COLO829 (cell line): ENCODE measurements around the gene STOM.
"Not testable (repeated sequence)": the region's sequence is repeated elsewhere in the genome, so short reads cannot be mapped to it uniquely, and the experiment has no call there.

Experiments used
- DNase-seq: peaks from one replicate; pipeline ENCODE4 v3.0.0; 2012; ENCODE audit warnings: low spot score

STOM gene

GRCh38 chr9:121369595-121370265 is at the start of gene STOM:
Gene STOM, minus strand, starts transcription at chr9:121370250. Its CDS starts 63 bp downstream, at chr9:121370187.
- DNase-seq = peak; percentile 45

- no peak for DNase-seq
Measured at GRCh38 chr9:121411993-121412392, 41.9 kb upstream of the STOM start.

- DNase-seq = no peak
Measured at GRCh38 chr9:121405899-121406298, 35.8 kb upstream of the STOM start.

GRCh38 chr9:121404906-121405305 is 34.9 kb upstream of the STOM start:
- DNase-seq = no peak

- DNase-seq = peak; percentile 68
Measured at GRCh38 chr9:121399883-121400607, 30.0 kb upstream of the STOM start.

GRCh38 chr9:121399126-121399882 is 29.3 kb upstream of the STOM start:
- DNase-seq = no peak

- no peak for DNase-seq
Measured at GRCh38 chr9:121398374-121398773, 28.3 kb upstream of the STOM start.

- not testable (repeated sequence) for DNase-seq
Measured at GRCh38 chr9:121397277-121397676, 27.2 kb upstream of the STOM start.

- DNase-seq = no peak
Measured at GRCh38 chr9:121395558-121395957, 25.5 kb upstream of the STOM start.

- no peak for DNase-seq
Measured at GRCh38 chr9:121394292-121394691, 24.2 kb upstream of the STOM start.

- DNase-seq = no peak
Measured at GRCh38 chr9:121393318-121393717, 23.3 kb upstream of the STOM start.

- no peak for DNase-seq
Measured at GRCh38 chr9:121390372-121390771, 20.3 kb upstream of the STOM start.

GRCh38 chr9:121388140-121388905 is 18.3 kb upstream of the STOM start:
- DNase-seq = no peak

- no peak for DNase-seq
Measured at GRCh38 chr9:121386442-121387175, 16.6 kb upstream of the STOM start.

- DNase-seq = no peak
Measured at GRCh38 chr9:121383715-121384114, 13.7 kb upstream of the STOM start.

- no peak for DNase-seq
Measured at GRCh38 chr9:121380846-121381245, 10.8 kb upstream of the STOM start.

- DNase-seq = no peak
Measured at GRCh38 chr9:121376214-121376830, 6.3 kb upstream of the STOM start.

GRCh38 chr9:121373011-121373729 is 3.1 kb upstream of the STOM start:
- DNase-seq = no peak

GRCh38 chr9:121372239-121373010 is 2.4 kb upstream of the STOM start:
- no peak for DNase-seq
